ENCODE measurements around the gene RNPS1. TPM values are rescaled to one million over a fixed set of nuclear protein-coding genes. Genes with fewer than 3 reads are reported as not detected.

The RNPS1 gene
- total and polyA plus RNA-seq, 2 of the 4 experiments (the other 2 are of a cell fraction) = 57.5 to 192 TPM

GRCh38 chr16:2282262-2282661 lies 14.3 kb upstream of the RNPS1 start:
- no peaks in the 10 kb centered on the region for H3K9me3 ChIP-seq (ENCODE audit: control insufficient read depth, insufficient read depth, low read length)
- no peak overlapping the region for H4K91ac ChIP-seq (ENCODE audit: insufficient read depth, low read depth, low read length)
- ChIA-PET POLR2A (ENCODE audit: unreplicated experiment) (no interaction called here), CTCF (no interaction called here)
- no peak overlapping the region for H3K9ac ChIP-seq (ENCODE audit: low read depth, low read length)
- H3K23ac ChIP-seq (ENCODE audit: low read depth, low read length) = no peak overlapping the region
- in situ Hi-C loops (cut with MboI; ENCODE audit: low sequenced_read_pairs) (no loop called here), intact Hi-C loops (cut with micrococcal nuclease) (no loop called here), dilution Hi-C loops (cut with HindIII; ENCODE audit: low sequenced_read_pairs, unreplicated experiment) (no loop called here)
- peaks cover 41% of the 10 kb centered on the region for H3K27me3 ChIP-seq (ENCODE audit: control insufficient read depth, insufficient read depth, low read length)
- H3K79me1 ChIP-seq (ENCODE audit: low read depth in 1 of 2, low read length in 2 of 2) = no peaks in the 10 kb centered on the region
- DNase-seq (no peak), ATAC-seq (ENCODE audit: low read depth) (no peak)
- H3K18ac ChIP-seq (ENCODE audit: low read depth, low read length) = no peak overlapping the region
- H2BK5ac ChIP-seq (ENCODE audit: low read depth, low read length, poor library complexity, severe bottlenecking) = no peak overlapping the region
- H4K20me1 ChIP-seq (ENCODE audit: insufficient read depth, low read length) = no peaks in the 10 kb centered on the region
- H2AFZ ChIP-seq (replicated peaks; ENCODE audit: low read length, poor library complexity) = no peak overlapping the region
- no peak overlapping the region for H3K14ac ChIP-seq (replicated peaks; ENCODE audit: low read depth, low read length)
- H2BK15ac ChIP-seq (ENCODE audit: low read depth, low read length) = no peak overlapping the region
- no peak overlapping the region for H3K56ac ChIP-seq (ENCODE audit: extremely low read depth, insufficient read depth, low read length)
- no peak overlapping the region for H4K8ac ChIP-seq (ENCODE audit: low read depth in 2 of 2, low read length in 2 of 2)
- BruUV-seq (replicated peaks) = no TSS peak
- H2BK120ac ChIP-seq (ENCODE audit: low read depth, low read length) = no peak overlapping the region
- no peak overlapping the region for H3K4me3 ChIP-seq (ENCODE audit: insufficient read depth, low read depth, low read length)
- no peak overlapping the region for H2AK9ac ChIP-seq (replicated peaks; ENCODE audit: low read depth, low read length, poor library complexity)
- no peak overlapping the region for H4K5ac ChIP-seq (ENCODE audit: low read depth, low read length)
- no peak overlapping the region for H3K4ac ChIP-seq (ENCODE audit: low read depth, low read length)
- H3K4me1 ChIP-seq (ENCODE audit: control insufficient read depth, insufficient read depth, low read length) = no peaks in the 10 kb centered on the region
- TF ChIP-seq RCOR1 (IDR thresholded peaks at IDR 0.05; ENCODE audit: insufficient replicate concordance, low read length) (no peak), MAZ (IDR thresholded peaks at IDR 0.05; ENCODE audit: borderline replicate concordance, low read depth, low read length) (no peak), CTCF (conservative IDR thresholded peaks at IDR 0.05; ENCODE audit: low read depth, low read length) (no peak), RAD21 (IDR thresholded peaks at IDR 0.05; ENCODE audit: low read length) (no peak), CHD1 (IDR thresholded peaks at IDR 0.05; ENCODE audit: low read depth, low read length) (no peak), ELK1 (IDR thresholded peaks at IDR 0.05; ENCODE audit: borderline replicate concordance, low read depth, low read length) (no peak), BHLHE40 (IDR thresholded peaks at IDR 0.05; ENCODE audit: low read depth, low read length) (no peak), NFE2L2 (IDR thresholded peaks at IDR 0.05; ENCODE audit: low read depth, low read length) (no peak)
- H2BK20ac ChIP-seq (ENCODE audit: low read depth, low read length) = no peak overlapping the region
- no peak overlapping the region for H3K27ac ChIP-seq (ENCODE audit: insufficient read depth, low read length)
- WGBS, 2 experiments (ENCODE audit: extremely low coverage in 2 of 2, insufficient read length in 1 of 2) = no CpG with 5 or more reads among the region's 5 CpGs
- no peak overlapping the region for H2AK5ac ChIP-seq (ENCODE audit: low read depth, low read length)
- H3K4me2 ChIP-seq (ENCODE audit: low read depth, low read length) = no peak overlapping the region
- H3K9me1 ChIP-seq (ENCODE audit: insufficient read depth, low read length) = no peaks in the 10 kb centered on the region
- no peaks in the 10 kb centered on the region for H3K36me3 ChIP-seq (ENCODE audit: control insufficient read depth, insufficient read depth, low read length)

All from IMR-90 (cell line).